ENCODE measurements around the gene FAM124A.

- no peak for TF ChIP-seq CTCF (IDR thresholded peaks at IDR 0.05)
- no peak for TF ChIP-seq CBX8 (IDR thresholded peaks at IDR 0.05)
These were observed 89.8 kb downstream of the FAM124A start for GRCh38 chr13:51311957-51312520.
